ENCODE measurements around the gene KCNH3. TPM values are rescaled to one million over a fixed set of nuclear protein-coding genes. Genes with fewer than 3 reads are reported as not detected.
A peak's percentile ranks its signal among the peaks of the same experiment; 100 is the strongest.
"Not testable (repeated sequence)": the region's sequence is repeated elsewhere in the genome, so short reads cannot be mapped to it uniquely, and the experiment has no call there.

KCNH3 gene, protein sequence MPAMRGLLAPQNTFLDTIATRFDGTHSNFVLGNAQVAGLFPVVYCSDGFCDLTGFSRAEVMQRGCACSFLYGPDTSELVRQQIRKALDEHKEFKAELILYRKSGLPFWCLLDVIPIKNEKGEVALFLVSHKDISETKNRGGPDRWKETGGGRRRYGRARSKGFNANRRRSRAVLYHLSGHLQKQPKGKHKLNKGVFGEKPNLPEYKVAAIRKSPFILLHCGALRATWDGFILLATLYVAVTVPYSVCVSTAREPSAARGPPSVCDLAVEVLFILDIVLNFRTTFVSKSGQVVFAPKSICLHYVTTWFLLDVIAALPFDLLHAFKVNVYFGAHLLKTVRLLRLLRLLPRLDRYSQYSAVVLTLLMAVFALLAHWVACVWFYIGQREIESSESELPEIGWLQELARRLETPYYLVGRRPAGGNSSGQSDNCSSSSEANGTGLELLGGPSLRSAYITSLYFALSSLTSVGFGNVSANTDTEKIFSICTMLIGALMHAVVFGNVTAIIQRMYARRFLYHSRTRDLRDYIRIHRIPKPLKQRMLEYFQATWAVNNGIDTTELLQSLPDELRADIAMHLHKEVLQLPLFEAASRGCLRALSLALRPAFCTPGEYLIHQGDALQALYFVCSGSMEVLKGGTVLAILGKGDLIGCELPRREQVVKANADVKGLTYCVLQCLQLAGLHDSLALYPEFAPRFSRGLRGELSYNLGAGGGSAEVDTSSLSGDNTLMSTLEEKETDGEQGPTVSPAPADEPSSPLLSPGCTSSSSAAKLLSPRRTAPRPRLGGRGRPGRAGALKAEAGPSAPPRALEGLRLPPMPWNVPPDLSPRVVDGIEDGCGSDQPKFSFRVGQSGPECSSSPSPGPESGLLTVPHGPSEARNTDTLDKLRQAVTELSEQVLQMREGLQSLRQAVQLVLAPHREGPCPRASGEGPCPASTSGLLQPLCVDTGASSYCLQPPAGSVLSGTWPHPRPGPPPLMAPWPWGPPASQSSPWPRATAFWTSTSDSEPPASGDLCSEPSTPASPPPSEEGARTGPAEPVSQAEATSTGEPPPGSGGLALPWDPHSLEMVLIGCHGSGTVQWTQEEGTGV
- 5.4 and 7.1 TPM in 2 replicates for total RNA-seq (2014; rRNA removed; shearing (Covaris generic))

- DNase-seq (ENCODE audit: low spot score), result peak; percentile 49
Measured at GRCh38 chr12:49538510-49539403, at the start of gene KCNH3. KCNH3 (plus strand) TSS chr12:49539030; CDS start chr12:49539417, 387 bp downstream.

DNA sequence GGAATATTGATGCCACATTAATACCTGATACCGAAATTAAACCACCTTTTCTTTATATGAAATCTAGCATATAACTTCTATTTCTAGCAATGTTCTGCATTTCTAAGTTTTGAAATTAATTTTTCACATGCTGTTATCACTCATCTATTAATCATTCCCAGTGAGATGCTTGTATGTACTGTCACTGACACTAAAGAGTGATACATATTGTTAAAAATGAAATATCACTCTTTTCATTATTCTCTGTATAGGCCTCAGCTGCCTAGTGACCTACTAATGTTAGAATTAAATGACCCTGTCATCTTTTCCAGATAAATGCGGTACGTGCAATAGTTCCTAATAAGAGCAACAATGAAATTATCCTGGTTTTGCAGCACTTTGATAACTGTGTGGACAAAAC, 49.7 kb upstream of the KCNH3 start:
- no peak for DNase-seq (ENCODE audit: low spot score)

GRCh38 chr12:49489720-49490119, 49.1 kb upstream of the KCNH3 start:
- peak; percentile 92 for DNase-seq (ENCODE audit: low spot score)

DNA sequence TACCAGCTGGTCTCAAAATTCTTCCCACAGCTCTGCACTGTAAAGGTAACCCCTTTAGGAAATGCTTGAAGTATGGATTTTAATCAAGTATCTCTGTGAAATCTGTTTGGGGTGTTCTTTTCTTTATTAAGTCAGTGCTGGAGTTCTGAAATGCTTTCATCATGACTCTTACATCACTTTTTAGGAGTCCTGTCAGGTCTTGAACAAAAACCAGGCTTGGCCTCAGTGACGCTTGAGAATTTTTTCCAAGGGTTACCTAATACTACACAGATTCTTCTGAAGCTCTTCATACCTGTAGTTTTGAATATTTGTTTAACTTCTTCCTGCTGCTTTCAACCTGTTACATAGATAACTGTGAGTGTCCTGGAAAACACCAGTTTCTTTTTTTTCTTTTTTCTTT, 47.0 kb upstream of the KCNH3 start:
- DNase-seq (ENCODE audit: low spot score), result no peak

DNA sequence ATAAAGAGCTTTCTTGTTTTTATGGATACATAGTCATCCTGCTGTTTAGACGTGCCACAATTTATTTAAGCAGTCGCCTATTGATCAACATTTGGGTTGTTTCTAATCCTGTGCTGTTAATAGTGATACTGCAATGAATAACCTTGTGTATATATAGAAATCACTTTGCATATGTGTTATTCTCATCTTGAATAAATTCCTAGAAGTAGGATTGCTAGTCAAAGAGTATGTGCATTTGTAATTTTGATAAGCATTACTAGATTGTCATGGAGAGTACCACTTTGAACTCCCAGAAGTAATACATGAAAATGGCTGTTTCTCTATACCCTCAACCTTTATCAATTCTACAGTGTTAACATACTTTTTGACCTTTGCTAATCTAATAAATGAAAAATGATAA, 44.9 kb upstream of the KCNH3 start:
- no peak for DNase-seq (ENCODE audit: low spot score)

- no peak for DNase-seq (ENCODE audit: low spot score)
Measured at GRCh38 chr12:49496417-49497360, 42.1 kb upstream of the KCNH3 start.

DNA sequence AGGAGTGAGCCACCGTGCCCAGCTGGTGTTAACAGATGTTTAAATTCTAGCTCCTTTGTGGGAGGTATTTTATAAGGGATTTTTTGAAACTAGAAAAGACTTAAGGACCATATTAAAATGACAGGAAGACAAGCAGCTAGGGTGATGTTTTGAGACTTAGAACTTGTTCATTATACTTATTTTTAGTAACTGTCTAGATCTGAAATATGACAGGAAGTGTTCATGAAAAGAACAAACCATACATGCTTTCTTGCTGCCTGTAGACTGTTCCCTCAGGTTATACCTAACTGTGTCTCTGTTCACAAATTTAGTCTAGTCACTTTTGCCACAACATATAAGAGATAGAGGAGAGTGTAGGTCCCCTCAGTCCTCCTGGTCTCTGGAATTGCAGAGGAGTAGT, 36.9 kb upstream of the KCNH3 start:
- DNase-seq (ENCODE audit: low spot score), result no peak

DNA sequence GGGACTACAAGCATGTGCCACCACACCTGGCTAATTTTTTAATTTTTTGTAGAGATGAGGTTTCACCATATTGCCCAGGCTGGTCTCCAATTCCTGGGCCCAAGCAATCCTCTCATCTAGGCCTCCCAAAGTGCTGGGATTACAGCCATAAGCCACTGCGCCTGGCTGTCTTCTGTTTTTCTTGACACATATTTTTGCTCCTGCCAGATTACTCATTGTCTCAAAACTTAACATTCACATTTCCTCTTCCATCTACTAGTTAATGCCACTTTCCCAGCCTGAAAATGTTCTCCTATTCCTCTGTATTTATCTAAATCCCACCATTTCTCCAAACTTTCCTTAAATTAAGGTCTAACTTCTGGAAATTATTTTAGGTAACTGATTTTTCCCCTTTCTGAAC, 36.2 kb upstream of the KCNH3 start:
- DNase-seq (ENCODE audit: low spot score), result no peak

DNA sequence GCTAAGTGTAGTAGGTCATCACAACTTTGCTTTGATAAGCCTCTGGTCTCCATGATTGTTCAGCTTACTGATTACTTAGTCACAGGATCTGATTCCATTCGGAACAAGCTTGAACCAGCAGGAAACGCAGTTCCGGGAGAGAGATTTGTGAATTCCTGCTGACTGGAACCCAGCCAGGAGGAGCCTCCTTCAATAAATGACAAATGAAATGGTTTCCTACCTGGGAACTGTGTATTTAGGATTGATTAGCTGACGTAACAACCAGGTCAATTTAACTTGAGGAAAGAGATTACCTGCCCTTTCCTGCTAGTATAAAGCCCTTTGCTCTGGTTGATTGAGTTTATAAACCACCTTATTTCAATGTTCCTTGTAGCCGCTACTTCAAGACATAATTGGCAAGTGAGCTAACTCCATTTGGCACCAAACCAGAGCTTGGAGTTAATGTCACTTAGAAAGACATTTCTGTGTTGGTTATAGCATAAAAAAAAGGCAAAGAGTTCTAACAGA, 35.1 kb upstream of the KCNH3 start:
- peak; percentile 63 for DNase-seq (ENCODE audit: low spot score)

GRCh38 chr12:49505672-49506071, 33.2 kb upstream of the KCNH3 start:
- no peak for DNase-seq (ENCODE audit: low spot score)

DNA sequence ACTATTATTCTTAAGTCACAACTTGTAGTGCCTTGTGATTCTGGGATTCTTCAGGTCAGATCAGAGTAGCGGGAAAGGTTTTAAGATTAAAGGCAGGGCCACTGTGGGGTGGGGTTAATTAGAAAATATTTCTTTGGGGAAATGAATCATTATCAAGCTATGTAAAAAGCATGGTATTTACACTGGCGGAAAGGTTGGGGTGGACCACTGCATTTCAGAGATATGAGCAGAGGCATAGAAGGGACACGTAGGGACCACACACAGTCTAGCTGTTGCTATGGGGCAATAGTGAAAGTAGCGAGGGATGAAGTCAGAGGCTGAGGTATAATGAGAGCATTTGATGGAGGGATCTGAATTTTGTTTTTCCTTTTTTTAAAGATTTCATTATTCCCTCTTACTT, 31.7 kb upstream of the KCNH3 start:
- DNase-seq (ENCODE audit: low spot score), result peak; percentile 86

DNA sequence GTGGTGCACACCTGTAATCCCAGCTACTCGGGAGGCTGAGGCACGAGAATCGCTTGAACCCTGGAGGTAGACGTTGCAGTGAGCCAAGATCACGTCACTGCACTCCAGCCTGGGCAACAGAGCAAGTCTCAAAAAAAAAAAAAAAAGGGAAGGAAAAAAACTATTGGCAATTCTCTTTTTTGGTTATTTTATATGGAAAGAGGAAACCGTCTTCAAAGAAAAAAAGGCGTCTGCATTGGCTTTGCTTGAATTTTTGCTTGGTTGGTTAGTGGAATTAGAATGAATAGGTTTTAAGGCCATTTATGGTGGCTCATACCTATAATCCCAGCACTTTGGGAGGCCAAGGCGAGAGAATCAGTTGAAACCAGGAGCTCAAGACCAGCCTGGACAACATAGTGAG, 29.1 kb upstream of the KCNH3 start:
- not testable (repeated sequence) for DNase-seq (ENCODE audit: low spot score)

GRCh38 chr12:49511410-49511809, 27.4 kb upstream of the KCNH3 start:
- DNase-seq (ENCODE audit: low spot score), result no peak

DNA sequence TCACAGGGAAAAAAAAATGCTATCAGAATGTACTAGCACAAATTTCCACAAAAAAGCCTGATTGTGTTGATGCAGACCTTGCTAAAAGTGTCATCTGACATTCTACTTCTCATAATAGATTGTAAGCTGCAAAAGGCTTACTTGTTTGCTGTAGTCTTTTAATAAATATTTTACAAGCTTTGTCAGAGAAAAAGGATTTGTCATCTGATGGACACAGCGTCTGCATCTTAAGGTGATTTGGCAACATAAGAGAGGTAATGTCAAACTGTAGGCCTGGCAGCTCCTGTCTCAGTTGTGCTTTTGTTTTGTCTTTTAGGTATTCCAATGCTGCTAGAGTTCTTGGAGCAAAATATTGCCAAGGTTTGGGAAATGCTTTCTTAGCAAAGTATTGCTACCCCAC, 26.3 kb upstream of the KCNH3 start:
- no peak for DNase-seq (ENCODE audit: low spot score)

DNA sequence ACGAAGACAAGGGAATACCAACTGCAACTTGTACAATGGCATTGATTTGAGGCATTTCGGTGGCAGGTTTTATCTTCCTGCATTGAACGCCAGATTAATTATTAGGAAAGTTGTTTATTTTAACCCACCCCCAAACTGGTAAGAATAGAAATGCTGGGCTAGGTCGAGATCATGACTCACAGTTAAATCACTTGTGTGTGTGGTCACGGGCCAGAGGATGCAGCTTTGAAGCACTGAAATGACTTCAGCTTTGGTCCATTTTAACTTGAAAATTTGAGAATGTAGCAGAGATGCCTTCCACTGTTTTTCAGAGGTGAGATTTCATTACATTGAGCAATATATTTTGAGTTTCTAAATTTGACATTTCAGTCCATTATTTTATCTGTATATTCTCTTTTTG, 23.6 kb upstream of the KCNH3 start:
- DNase-seq (ENCODE audit: low spot score), result peak; percentile 67

- DNase-seq (ENCODE audit: low spot score), result peak; percentile 36
Measured at GRCh38 chr12:49518914-49519573, 19.8 kb upstream of the KCNH3 start.

GRCh38 chr12:49519574-49519936, 19.3 kb upstream of the KCNH3 start:
- DNase-seq (ENCODE audit: low spot score), result no peak

DNA sequence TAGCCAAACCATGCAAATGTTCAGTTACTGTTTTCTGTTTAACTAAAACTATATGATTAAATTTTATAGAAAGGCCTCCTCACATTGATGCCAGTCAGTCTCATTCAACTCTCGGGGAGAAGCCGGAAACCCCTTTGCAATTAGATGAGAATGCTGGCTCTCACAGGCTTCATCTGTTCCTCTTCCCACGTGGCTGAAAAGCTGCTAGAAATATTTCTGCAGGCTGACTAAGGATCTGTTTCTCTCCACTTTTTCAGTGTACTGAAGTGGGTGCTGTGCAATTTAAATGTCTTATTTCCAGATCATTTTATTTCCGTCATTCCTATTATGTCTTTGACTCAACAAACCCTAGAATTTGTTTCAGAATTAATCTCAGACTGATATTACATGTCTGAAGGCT, 17.4 kb upstream of the KCNH3 start:
- no peak for DNase-seq (ENCODE audit: low spot score)

- no peak for DNase-seq (ENCODE audit: low spot score)
Measured at GRCh38 chr12:49524660-49525324, 14.0 kb upstream of the KCNH3 start.
